ENCODE results near the gene MYO9B. TPM values are rescaled to one million over a fixed set of nuclear protein-coding genes. Genes with fewer than 3 reads are reported as not detected.

The MYO9B gene
- total and polyA plus RNA-seq, 9 of the 15 experiments (the other 6 are each of a cell fraction or from before 2014, with no cell fraction given) = 2.4 to 77.6 (median 23.0) TPM

DNA sequence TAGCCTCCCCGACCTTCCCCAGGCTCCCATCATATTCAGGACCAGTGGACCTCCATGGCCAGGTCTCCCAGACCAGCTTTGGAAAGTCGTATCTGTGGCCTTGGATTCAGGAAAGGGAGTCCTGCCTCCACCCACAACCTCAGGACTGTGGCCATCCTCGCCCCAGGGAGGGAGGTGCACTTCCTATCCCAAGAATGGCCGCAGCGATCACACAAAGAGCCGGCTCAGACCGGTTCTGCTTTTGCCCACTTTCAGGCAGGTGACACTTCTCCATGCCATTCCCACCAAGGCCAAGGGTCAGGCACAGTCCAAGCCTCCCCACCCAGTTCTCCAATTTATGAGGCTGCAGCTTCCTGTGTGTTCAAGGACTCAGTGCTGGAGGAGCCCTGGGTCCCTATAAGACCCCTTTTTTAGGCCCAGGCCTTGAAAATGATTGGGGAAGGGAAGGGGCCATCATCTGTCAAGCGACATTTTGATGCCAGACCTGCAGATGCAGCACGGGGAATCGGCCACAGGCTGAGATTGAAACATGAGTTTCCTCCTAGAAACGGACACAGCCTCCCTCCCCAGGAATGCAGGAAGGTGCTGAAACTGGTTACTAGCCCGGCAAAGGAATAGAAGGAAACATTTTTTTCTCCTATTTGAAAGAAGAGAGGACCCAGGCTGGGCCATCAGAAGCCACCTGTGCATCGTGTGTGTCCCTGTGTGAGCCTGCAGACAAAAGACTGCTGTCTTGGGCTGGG is 74.0 kb downstream of the MYO9B start (continued):
- TF ChIP-seq EP300 (IDR thresholded peaks at IDR 0.05; ENCODE audit: low read length) = no peak
- TF ChIP-seq E2F3 (CRISPR knock-in tag; IDR thresholded peaks at IDR 0.05) = no peak
- TF ChIP-seq, protein P1, sequence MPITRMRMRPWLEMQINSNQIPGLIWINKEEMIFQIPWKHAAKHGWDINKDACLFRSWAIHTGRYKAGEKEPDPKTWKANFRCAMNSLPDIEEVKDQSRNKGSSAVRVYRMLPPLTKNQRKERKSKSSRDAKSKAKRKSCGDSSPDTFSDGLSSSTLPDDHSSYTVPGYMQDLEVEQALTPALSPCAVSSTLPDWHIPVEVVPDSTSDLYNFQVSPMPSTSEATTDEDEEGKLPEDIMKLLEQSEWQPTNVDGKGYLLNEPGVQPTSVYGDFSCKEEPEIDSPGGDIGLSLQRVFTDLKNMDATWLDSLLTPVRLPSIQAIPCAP (CRISPR knock-in tag; IDR thresholded peaks at IDR 0.05; ENCODE audit: borderline replicate concordance) = no peak

DNA sequence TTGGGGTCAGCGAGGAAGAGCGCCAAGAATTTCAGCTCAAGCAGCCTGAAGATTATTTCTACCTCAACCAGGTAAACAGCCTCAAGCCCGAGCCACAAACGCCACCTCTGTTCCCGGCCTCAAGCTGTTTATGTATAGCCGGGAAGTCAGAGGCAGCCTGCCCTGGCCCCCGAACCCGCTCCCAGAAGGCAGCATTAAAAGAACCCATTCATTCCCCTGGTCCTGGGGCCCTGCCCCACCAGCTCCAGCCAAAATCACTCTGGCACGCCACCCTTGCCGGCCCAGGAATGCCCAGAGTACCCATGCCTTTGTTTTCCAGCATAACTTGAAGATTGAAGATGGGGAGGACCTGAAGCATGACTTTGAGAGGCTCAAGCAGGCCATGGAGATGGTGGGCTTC is 78.4 kb downstream of the MYO9B start:
- no peaks in the 10 kb centered on the region for H3K27me3 ChIP-seq (ENCODE audit: control insufficient read depth in 2 of 2, insufficient read depth in 2 of 2, low read length in 2 of 2)
- POLR2A ChIA-PET = no interaction called here
- no TSS peak for BruUV-seq (replicated peaks)
- in situ Hi-C loops (cut with MboI) (no loop called here), intact Hi-C loops (cut with micrococcal nuclease) (no loop called here)
- no peak overlapping the region for H3K9ac ChIP-seq (ENCODE audit: insufficient read depth in 1 of 2, low read depth in 2 of 2, low read length in 2 of 2)
- H3K4me3 ChIP-seq = no peak overlapping the region
- no peak overlapping the region for H3K27ac ChIP-seq (ENCODE audit: extremely low read depth, low read depth, low read length)
- H3K79me2 ChIP-seq (ENCODE audit: control insufficient read depth, insufficient read depth, low read length) = no peaks in the 10 kb centered on the region
- FAIRE-seq = no peak
- H2AFZ ChIP-seq (ENCODE audit: low read depth, low read length) = no peak overlapping the region
- TF ChIP-seq KDM5B (IDR thresholded peaks at IDR 0.05; ENCODE audit: insufficient replicate concordance, low read depth, low read length) = no peak
- TF ChIP-seq MBD2 (IDR thresholded peaks at IDR 0.05; ENCODE audit: borderline replicate concordance, low read depth) = no peak
- no peak for TF ChIP-seq TSC22D4 (tag; IDR thresholded peaks at IDR 0.05)
- TF ChIP-seq, protein P2, sequence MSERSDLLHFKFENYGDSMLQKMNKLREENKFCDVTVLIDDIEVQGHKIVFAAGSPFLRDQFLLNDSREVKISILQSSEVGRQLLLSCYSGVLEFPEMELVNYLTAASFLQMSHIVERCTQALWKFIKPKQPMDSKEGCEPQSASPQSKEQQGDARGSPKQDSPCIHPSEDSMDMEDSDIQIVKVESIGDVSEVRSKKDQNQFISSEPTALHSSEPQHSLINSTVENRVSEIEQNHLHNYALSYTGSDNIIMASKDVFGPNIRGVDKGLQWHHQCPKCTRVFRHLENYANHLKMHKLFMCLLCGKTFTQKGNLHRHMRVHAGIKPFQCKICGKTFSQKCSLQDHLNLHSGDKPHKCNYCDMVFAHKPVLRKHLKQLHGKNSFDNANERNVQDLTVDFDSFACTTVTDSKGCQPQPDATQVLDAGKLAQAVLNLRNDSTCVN (CRISPR knock-in tag; IDR thresholded peaks at IDR 0.05) = no peak
- TF ChIP-seq MBD1 (CRISPR knock-in tag; IDR thresholded peaks at IDR 0.05) = no peak
- WGBS (ENCODE audit: insufficient coverage, low coverage, missing lambda C conversion rate) = 89% methylated on average over 10 of the region's 10 CpGs
- DNase-seq (ENCODE audit: extremely low read depth in 1 of 4, low spot score in 3 of 4) = no peak
- H3K4me2 ChIP-seq (ENCODE audit: insufficient read depth, low read length) = no peak overlapping the region
- H3K36me3 ChIP-seq (ENCODE audit: control insufficient read depth, insufficient read depth, low read length) = peaks cover 73% of the 10 kb centered on the region; the same call in 2 of the 3 replicates
- H3K9me3 ChIP-seq (replicated peaks; ENCODE audit: control insufficient read depth, insufficient read depth, low read depth, low read length) = no peaks in the 10 kb centered on the region
- CTCF ChIA-PET (ENCODE audit: low intra/inter-chr PET ratio) = no interaction called here
- H3K4me1 ChIP-seq (replicated peaks in 1 of 2; ENCODE audit: control insufficient read depth in 2 of 2, insufficient read depth in 2 of 2, low read length in 2 of 2) = no peaks in the 10 kb centered on the region
- no peaks in the 10 kb centered on the region for H4K20me1 ChIP-seq (replicated peaks; ENCODE audit: control insufficient read depth, insufficient read depth, low read length)
- no peak for ATAC-seq
- no peaks in the 10 kb centered on the region for H3K9me1 ChIP-seq (ENCODE audit: control insufficient read depth, insufficient read depth, low read length)
